Occipital lobe (tissue), 2 donors: ENCODE measurements around the gene TSC22D2. TPM values are rescaled to one million over a fixed set of nuclear protein-coding genes. Genes with fewer than 3 reads are reported as not detected.

Source experiments
- DNase-seq: peaks from one replicate; lab custom pipeline; 2025; lab: John Stamatoyannopoulos, UW
- total RNA-seq: library from RNA; depleted of rRNA; stranded (reverse); fragments of >200 nt; gene quantifications from one replicate; pipeline ENCODE4 v1.2.3, GENCODE V29; 2014

Gene TSC22D2
- total RNA-seq, 1 donor from 2014 or later = 22.0 TPM

- no peak for DNase-seq
These were observed 3.9 kb downstream of the TSC22D2 start for GRCh38 chr3:150411976-150412375.

- DNase-seq = no peak
These were observed 4.6 kb downstream of the TSC22D2 start for GRCh38 chr3:150412561-150413231.

DNA sequence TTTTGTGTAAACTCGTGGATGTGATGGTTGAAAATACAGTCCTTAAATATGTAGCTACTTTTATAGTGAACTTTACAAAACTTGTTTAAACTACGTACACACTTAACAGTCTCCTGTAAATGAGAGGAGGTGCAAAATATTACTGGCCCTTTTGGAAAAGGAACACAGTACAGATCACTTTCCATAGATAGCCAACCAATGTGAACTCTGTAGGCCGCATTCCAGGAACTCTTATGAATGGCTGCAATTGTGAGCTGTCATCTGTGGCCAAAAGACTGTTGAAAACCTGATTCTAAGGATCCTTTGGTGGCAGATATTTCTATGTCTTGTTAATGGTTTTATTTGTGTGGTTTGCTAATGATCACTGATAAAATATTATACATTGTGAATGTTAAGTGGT, 6.2 kb downstream of the TSC22D2 start:
- peak; percentile 25 for DNase-seq

DNA sequence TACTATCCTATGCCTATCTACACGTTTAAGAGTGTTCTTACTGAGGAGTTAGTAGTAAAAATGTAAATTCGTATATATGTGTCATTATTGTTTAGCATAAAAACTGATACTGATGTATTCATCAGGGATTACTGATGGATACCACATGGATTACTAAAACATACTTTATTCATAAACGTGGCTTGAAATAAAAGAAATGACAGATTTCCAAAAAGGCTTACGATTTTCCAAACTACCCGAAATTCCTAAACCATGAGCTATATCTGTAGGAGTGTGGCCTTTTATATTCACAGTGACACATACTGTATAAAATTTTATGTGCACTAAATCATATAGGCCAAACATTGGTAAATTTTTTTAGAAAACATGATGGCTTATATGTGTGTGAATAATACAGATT, 6.9 kb downstream of the TSC22D2 start:
- DNase-seq = no peak

DNA sequence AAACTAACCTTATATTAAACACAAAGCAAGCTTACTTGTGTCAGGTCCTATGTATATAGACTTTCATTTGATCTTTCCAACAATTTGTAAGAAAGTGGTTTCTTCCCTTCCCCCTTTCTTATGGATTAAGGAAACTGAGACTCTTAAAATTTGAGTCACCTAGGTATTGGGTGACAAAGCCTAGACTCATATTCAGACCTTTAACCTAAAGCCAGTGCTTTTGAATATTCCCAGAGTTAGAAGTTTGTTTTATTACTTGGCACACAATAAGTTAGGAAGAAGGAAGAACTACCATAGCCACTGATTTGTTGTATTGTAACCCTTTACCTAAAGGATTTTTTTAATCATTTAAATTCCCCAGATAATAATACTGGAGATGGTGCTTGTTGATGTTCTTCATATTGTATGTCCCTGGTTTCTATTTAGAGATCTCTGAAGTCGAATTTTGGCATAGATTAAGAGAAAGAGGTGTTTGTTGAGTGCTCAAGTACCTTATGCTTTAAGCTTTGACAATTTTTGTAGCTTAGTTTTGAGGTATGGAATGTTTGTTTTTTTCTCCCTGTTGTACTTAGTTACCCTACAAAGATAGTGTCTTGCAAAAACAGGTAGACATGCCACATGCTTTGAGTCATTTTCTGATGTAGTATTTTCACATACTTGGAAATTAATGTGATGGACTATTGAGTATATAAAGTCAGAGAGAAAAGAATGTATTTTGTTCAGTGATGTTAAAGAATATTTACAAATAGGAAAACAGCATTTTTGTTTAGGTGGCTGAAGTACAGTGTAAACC, 11.2 kb downstream of the TSC22D2 start:
- no peak for DNase-seq

GRCh38 chr3:150419959-150420358, 11.9 kb downstream of the TSC22D2 start:
- no peak for DNase-seq

DNA sequence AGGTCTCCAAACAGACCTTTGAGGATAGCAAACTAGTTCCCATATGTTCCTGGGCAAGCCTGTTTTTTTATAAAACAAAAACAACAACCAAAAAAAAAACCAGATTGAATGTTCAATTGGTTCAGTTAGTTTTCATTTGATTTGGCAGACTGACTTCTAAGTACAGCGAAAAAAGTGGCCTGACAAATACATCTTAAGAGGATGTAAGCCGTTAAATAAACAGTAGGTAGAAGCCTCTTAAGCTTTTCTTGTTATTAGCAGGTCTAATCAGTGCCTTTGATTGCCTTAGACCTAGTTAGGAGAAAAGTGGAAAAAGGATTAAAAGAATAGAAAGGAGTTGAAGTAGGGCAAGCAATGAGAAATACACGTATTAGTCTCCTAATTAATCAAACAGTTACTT, 13.2 kb downstream of the TSC22D2 start:
- no peak for DNase-seq

- no peak for DNase-seq
These were observed 13.9 kb downstream of the TSC22D2 start for GRCh38 chr3:150421799-150422548.

GRCh38 chr3:150422907-150423306, 14.8 kb downstream of the TSC22D2 start:
- DNase-seq = no peak

GRCh38 chr3:150423761-150424160, 15.7 kb downstream of the TSC22D2 start:
- no peak for DNase-seq

DNA sequence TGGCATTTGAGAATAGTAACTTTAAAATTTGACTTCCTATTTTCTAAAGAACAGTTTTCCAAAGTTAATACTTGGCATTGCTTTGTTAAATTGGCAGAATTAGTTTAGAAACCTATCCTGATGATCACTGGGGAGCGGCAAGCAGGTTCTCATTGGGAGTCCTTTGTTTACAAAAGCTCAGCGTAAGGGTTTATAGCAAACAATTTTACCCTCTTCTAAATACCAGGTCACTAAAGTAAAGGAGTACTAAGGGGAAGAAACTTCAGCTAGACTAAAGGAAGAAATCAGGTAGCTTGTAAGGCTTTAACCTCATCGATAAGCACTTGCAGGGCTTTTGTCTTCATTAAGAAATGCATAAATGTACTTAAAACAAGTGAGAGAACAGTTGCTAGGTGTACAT, 18.2 kb downstream of the TSC22D2 start:
- DNase-seq = no peak

GRCh38 chr3:150428562-150428961, 20.5 kb downstream of the TSC22D2 start:
- no peak for DNase-seq

GRCh38 chr3:150429767-150430671, 21.9 kb downstream of the TSC22D2 start:
- no peak for DNase-seq

- DNase-seq = no peak
These were observed 25.2 kb downstream of the TSC22D2 start for GRCh38 chr3:150433347-150433746.

DNA sequence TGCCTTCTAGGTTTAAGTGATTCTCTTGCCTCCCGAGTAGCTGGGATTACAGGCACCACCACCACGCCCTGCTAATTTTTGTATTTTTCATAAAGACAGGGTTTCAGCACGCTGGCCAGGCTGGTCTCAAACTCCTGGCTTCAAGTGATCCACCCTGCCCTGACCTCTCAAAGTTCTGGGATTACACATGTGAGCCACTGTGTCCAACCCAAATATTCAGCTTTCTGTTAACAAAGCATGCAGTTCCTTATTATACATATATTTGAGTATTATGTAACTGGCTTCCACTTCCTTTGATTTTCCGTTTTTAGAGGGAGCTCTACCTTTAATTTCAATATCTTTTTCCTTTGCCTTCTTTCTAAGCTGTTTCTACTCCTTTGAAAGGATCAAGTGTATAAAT, 26.1 kb downstream of the TSC22D2 start:
- DNase-seq = no peak

GRCh38 chr3:150436161-150436560, 28.1 kb downstream of the TSC22D2 start:
- DNase-seq = no peak

DNA sequence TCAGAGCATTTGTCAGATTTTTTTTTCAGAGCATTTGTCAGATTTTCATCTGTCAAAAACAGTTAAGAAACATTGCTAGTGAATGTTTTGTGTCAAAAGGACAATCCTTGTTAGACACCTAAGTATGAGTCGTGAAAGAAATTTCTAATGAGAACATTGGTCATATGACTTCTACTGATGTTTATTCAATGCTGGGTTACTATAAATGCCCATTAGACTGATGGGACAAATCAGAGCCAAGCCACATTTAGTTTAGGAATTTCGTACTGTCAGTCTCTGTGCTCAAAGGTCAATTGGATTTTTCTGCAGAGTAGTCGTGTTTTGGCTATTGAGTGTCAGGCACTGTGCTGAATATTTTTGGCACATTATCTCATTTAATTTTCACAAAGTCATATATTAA, 31.6 kb downstream of the TSC22D2 start:
- no peak for DNase-seq

DNA sequence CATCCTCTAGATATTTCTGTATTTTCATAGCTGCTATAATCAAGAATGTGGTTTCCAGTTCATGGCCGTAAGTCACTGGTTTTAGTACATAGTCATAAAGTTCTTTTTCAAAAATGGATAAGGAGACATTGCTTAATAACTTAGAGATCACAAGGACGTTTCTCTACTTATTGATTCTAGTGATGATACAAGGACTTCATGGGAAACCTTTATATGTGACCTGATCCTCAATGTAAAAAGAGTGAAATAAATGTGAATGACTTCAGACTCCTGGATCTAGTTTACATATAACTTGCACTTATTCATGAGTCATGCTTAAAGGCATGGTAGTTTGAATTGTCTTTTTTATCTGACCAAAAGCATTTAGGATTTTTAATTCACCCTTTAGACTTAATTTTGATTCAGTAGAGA, 35.2 kb downstream of the TSC22D2 start:
- DNase-seq = no peak

- DNase-seq = no peak
These were observed 36.3 kb downstream of the TSC22D2 start for GRCh38 chr3:150444371-150444770.

DNA sequence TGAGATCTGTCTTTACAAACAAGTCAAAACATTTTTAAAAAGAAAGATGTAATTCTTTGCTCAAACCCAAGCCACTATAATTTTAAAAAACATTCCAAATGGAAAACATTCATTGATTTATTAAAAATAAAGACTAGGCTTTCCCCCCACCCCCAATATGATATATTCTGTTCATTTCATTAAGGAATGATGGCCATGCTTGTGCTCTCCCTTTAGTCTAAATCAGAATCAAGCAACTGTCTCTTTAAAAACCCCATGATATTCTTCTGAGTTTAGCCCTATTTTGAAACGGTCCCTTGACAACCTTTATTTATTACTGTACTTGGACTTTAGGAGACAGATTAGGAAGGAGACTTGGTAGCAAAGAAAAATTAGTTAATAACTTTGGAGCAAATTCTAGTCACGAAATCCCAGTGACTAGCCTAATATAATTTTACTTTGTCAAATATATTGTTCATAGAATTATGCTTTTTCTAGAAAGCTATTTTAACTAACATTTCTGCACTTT, 38.4 kb downstream of the TSC22D2 start:
- DNase-seq = no peak

- no peak for DNase-seq
These were observed 39.0 kb downstream of the TSC22D2 start for GRCh38 chr3:150447084-150447483.
